IMR-90 (cell line): Measurements from ENCODE around the gene MYPN. TPM values are rescaled to one million over a fixed set of nuclear protein-coding genes. Genes with fewer than 3 reads are reported as not detected.

Source experiments
- ATAC-seq: fragments of 200-7000 bp; cut with Tn5 transposase; 2 replicates; pipeline ENCODE4 v1.9.1; 2020; ENCODE audit warnings: low read depth, mild to moderate bottlenecking, moderate library complexity
- BruUV-seq: library from RNA; stranded (reverse); fragments of 400-500 nt; replicated peaks from 2 replicates; lab custom pipeline; 2021; lab: Mats Ljungman, UMichigan
- CTCF ChIA-PET: fragments of 300-600 bp; formaldehyde crosslinking; extraction: SDS; loops from one replicate; lab custom pipeline; 2021; ENCODE audit warnings: antibody characterized with exemption; lab: Yijun Ruan, JAX
- POLR2A ChIA-PET: fragments of 300-600 bp; sonication (Branson Sonifier 250); formaldehyde crosslinking; loops from one replicate; lab custom pipeline; 2022; ENCODE audit warnings: antibody characterized with exemption; ENCODE audit not compliant: unreplicated experiment; lab: Charles Lee
- DNase-seq: peaks from one replicate; pipeline ENCODE4 v3.0.0; 2013
- H2AFZ ChIP-seq: replicated peaks from 2 replicates; pipeline ENCODE3; 2013; ENCODE audit warnings: low read length, mild to moderate bottlenecking; ENCODE audit not compliant: poor library complexity
- H2AK5ac ChIP-seq: 2 replicates; pipeline ENCODE4 v1.6.1; 2013; ENCODE audit warnings: low read depth, low read length, inconsistent platforms
- H2AK9ac ChIP-seq: replicated peaks from 2 replicates; pipeline ENCODE3; 2013; ENCODE audit warnings: mild to moderate bottlenecking, low read depth, low read length, moderate library complexity; ENCODE audit not compliant: poor library complexity
- H2BK120ac ChIP-seq: 2 replicates; pipeline ENCODE4 v1.6.1; 2013; ENCODE audit warnings: low read depth, low read length, inconsistent platforms
- H2BK15ac ChIP-seq: 3 replicates; pipeline ENCODE4 v1.6.1; 2013; ENCODE audit warnings: low read depth, low read length, inconsistent platforms
- H2BK20ac ChIP-seq: 2 replicates; pipeline ENCODE4 v1.6.1; 2013; ENCODE audit warnings: low read depth, mild to moderate bottlenecking, inconsistent platforms, low read length, moderate library complexity
- H2BK5ac ChIP-seq: 2 replicates; pipeline ENCODE4 v1.6.1; 2013; ENCODE audit warnings: mild to moderate bottlenecking, low read depth, low read length, inconsistent platforms; ENCODE audit not compliant: poor library complexity, severe bottlenecking
- H3K14ac ChIP-seq: replicated peaks from 2 replicates; pipeline ENCODE4 v1.6.1; 2013; ENCODE audit warnings: low read depth, low read length, inconsistent platforms
- H3K18ac ChIP-seq: 2 replicates; pipeline ENCODE4 v1.6.1; 2013; ENCODE audit warnings: low read depth, low read length, control low read depth
- H3K23ac ChIP-seq: 2 replicates; pipeline ENCODE4 v1.6.1; 2013; ENCODE audit warnings: low read depth, low read length, inconsistent platforms
- H3K27ac ChIP-seq: 2 replicates; pipeline ENCODE4 v1.5.1; 2013; ENCODE audit warnings: mild to moderate bottlenecking, control low read depth, low read length; ENCODE audit not compliant: insufficient read depth
- H3K27me3 ChIP-seq: 2 replicates; pipeline ENCODE4 v1.6.1; 2013; ENCODE audit warnings: low read length; ENCODE audit not compliant: control insufficient read depth, insufficient read depth
- H3K36me3 ChIP-seq: 2 replicates; pipeline ENCODE4 v1.6.1; 2013; ENCODE audit warnings: low read length, mixed read lengths; ENCODE audit not compliant: control insufficient read depth, insufficient read depth
- H3K4ac ChIP-seq: 2 replicates; pipeline ENCODE4 v1.6.1; 2013; ENCODE audit warnings: low read depth, low read length, inconsistent platforms
- H3K4me1 ChIP-seq: 2 replicates; pipeline ENCODE4 v1.6.1; 2013; ENCODE audit warnings: low read length, mixed read lengths; ENCODE audit not compliant: control insufficient read depth, insufficient read depth
- H3K4me2 ChIP-seq: 2 replicates; pipeline ENCODE4 v1.6.1; 2013; ENCODE audit warnings: low read depth, mild to moderate bottlenecking, control low read depth, low read length, moderate library complexity
- H3K4me3 ChIP-seq: 2 replicates; pipeline ENCODE4 v1.5.1; 2013; ENCODE audit warnings: low read depth, mild to moderate bottlenecking, control low read depth, low read length, moderate library complexity; ENCODE audit not compliant: insufficient read depth
- H3K56ac ChIP-seq: 2 replicates; pipeline ENCODE4 v1.6.1; 2013; ENCODE audit warnings: low read length, inconsistent platforms; ENCODE audit not compliant: insufficient read depth; ENCODE audit errors: extremely low read depth
- H3K79me1 ChIP-seq, 2 experiments: 2 replicates each; pipeline ENCODE4 v1.6.1; 2013; ENCODE audit warnings: low read length in 2 of 2, inconsistent platforms in 1 of 2, low read depth in 1 of 2
- H3K9ac ChIP-seq: 2 replicates; pipeline ENCODE4 v1.6.1; 2013; ENCODE audit warnings: low read depth, low read length, control low read depth
- H3K9me1 ChIP-seq: 2 replicates; pipeline ENCODE4 v1.6.1; 2013; ENCODE audit warnings: low read length, inconsistent platforms; ENCODE audit not compliant: insufficient read depth
- H3K9me3 ChIP-seq: 2 replicates; pipeline ENCODE4 v1.6.1; 2013; ENCODE audit warnings: low read length; ENCODE audit not compliant: control insufficient read depth, insufficient read depth
- H4K20me1 ChIP-seq: 2 replicates; pipeline ENCODE4 v1.6.1; 2013; ENCODE audit warnings: low read length, inconsistent platforms; ENCODE audit not compliant: insufficient read depth
- H4K5ac ChIP-seq: 2 replicates; pipeline ENCODE4 v1.6.1; 2013; ENCODE audit warnings: mild to moderate bottlenecking, low read depth, low read length, control low read depth
- H4K8ac ChIP-seq, 2 experiments: 2 replicates each; pipeline ENCODE4 v1.6.1; 2013; ENCODE audit warnings: low read depth in 2 of 2, low read length in 2 of 2, control low read depth in 1 of 2, inconsistent platforms in 1 of 2
- H4K91ac ChIP-seq: 2 replicates; pipeline ENCODE4 v1.6.1; 2013; ENCODE audit warnings: low read depth, low read length, inconsistent platforms; ENCODE audit not compliant: insufficient read depth
- BHLHE40 ChIP-seq: fragments of 150-350 bp; IDR thresholded peaks from 2 replicates; pipeline ENCODE4 v1.6.1; 2016; ENCODE audit warnings: mild to moderate bottlenecking, low read depth, low read length
- CEBPB ChIP-seq: IDR thresholded peaks from 2 replicates; pipeline ENCODE4 v1.6.1; 2012; ENCODE audit warnings: low read depth, low read length, improper control_type of control experiment
- CHD1 ChIP-seq: IDR thresholded peaks from 2 replicates; pipeline ENCODE4 v1.6.1; 2012; ENCODE audit warnings: low read depth, low read length, improper control_type of control experiment
- FOS ChIP-seq: fragments of 150-350 bp; IDR thresholded peaks from 2 replicates; pipeline ENCODE4 v1.6.1; 2016; ENCODE audit warnings: low read depth, low read length
- MAFK ChIP-seq: IDR thresholded peaks from 2 replicates; pipeline ENCODE4 v1.6.1; 2012; ENCODE audit warnings: low read depth, low read length, improper control_type of control experiment
- MXI1 ChIP-seq: IDR thresholded peaks from 2 replicates; pipeline ENCODE4 v1.6.1; 2012; ENCODE audit warnings: low read depth, mild to moderate bottlenecking, low read length, moderate library complexity, borderline replicate concordance
- NFE2L2 ChIP-seq: fragments of 150-350 bp; IDR thresholded peaks from 2 replicates; pipeline ENCODE4 v1.6.1; 2016; ENCODE audit warnings: low read depth, mild to moderate bottlenecking, low read length
- POLR2A ChIP-seq: IDR thresholded peaks from 2 replicates; pipeline ENCODE4 v1.6.1; 2012; ENCODE audit warnings: mild to moderate bottlenecking, low read depth, low read length
- RAD21 ChIP-seq: IDR thresholded peaks from 2 replicates; pipeline ENCODE4 v1.6.1; 2012; ENCODE audit warnings: low read length, improper control_type of control experiment
- RCOR1 ChIP-seq: IDR thresholded peaks from 2 replicates; pipeline ENCODE4 v1.6.1; 2012; ENCODE audit warnings: mild to moderate bottlenecking, low read length, improper control_type of control experiment; ENCODE audit not compliant: insufficient replicate concordance
- RFX5 ChIP-seq: IDR thresholded peaks from 2 replicates; pipeline ENCODE4 v1.8.0; 2012; ENCODE audit warnings: low read depth, mild to moderate bottlenecking, low read length, moderate library complexity
- SMC3 ChIP-seq: fragments of 150-350 bp; IDR thresholded peaks from 2 replicates; pipeline ENCODE4 v1.6.1; 2016; ENCODE audit warnings: low read depth, mild to moderate bottlenecking, antibody characterized with exemption, low read length, moderate library complexity
- WGBS, 2 experiments: methylation state at CpG; one replicate each; pipeline versions ENCODE4 v1.1.5 to v1.1.7; 2013; ENCODE audit warnings: missing lambda C conversion rate in 2 of 2; ENCODE audit not compliant: insufficient read length in 1 of 2; ENCODE audit errors: extremely low coverage in 2 of 2; 5-methylcytosine and 5-hydroxymethylcytosine counted together
- dilution Hi-C: fragments of 300-500 bp; cut with HindIII; formaldehyde crosslinking; loops from one replicate; pipeline ENCODE4 v1.14.3; 2018; ENCODE audit warnings: low sequenced_read_pairs; ENCODE audit not compliant: unreplicated experiment
- in situ Hi-C: fragments of 300-500 bp; cut with MboI; formaldehyde crosslinking; loops from 3 replicates; pipeline ENCODE4 v1.14.3; 2019; ENCODE audit warnings: low sequenced_read_pairs, inconsistent platforms, mixed read lengths
- intact Hi-C: fragments of 100-400 bp; cut with micrococcal nuclease; formaldehyde crosslinking; loops from 2 replicates; pipeline ENCODE4 v1.10.0; 2022
- polyA plus RNA-seq, 3 experiments: library from polyadenylated mRNA; depleted of rRNA; stranded (reverse); fragments of >200 nt; gene quantifications; 2 replicates each; pipeline ENCODE4 v1.2.3, GENCODE V29; 2012; ENCODE audit warnings: low replicate concordance in 1 of 3
- total RNA-seq: library from RNA; depleted of rRNA; stranded (reverse); fragments of >200 nt; gene quantifications from 2 replicates; pipeline ENCODE4 v1.2.3, GENCODE V29; 2012
- TF ChIP-seq, protein P1 (sequence below): conservative IDR thresholded peaks from 2 replicates; pipeline ENCODE4 v1.5.1; 2012; ENCODE audit warnings: mild to moderate bottlenecking, low read depth, low read length, improper control_type of control experiment
- TF ChIP-seq, protein P2 (sequence below): fragments of 150-350 bp; IDR thresholded peaks from 2 replicates; pipeline ENCODE4 v1.6.1; 2016; ENCODE audit warnings: low read depth, mild to moderate bottlenecking, low read length, moderate library complexity, borderline replicate concordance
- TF ChIP-seq, protein P3 (sequence below): fragments of 150-350 bp; IDR thresholded peaks from 2 replicates; pipeline ENCODE4 v1.6.1; 2017; ENCODE audit warnings: mild to moderate bottlenecking, antibody characterized with exemption, low read length, low read depth

The MYPN gene
- total and polyA plus RNA-seq, 2 of the 4 experiments (the other 2 are of a cell fraction): 7.8 to 13.1 TPM

DNA sequence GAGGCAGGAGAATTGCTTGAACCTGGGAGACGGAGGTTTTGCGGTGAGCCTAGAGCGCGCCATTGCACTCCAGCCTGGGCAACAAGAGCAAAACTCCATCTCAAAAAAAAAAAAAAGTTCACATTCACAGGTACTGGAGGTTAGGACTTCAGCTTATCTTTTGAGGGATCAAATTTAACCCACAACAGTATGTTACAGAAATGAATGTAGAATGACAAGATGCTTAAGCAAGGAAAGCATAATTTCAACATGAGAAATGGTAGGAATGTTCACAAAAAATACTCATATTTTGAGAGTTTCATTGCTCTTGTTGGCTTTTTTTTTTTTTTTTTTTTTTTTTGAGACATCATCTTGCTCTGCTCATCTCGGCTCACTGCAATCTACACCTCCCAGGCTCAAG, 32.3 kb upstream of the MYPN start:
- H3K23ac ChIP-seq: no peak overlapping the region
- no peak overlapping the region for H3K4me3 ChIP-seq
- no peak overlapping the region for H4K5ac ChIP-seq
- no peak overlapping the region for H3K9ac ChIP-seq
- no peak overlapping the region for H3K56ac ChIP-seq
- H3K18ac ChIP-seq: no peak overlapping the region
- H3K4me1 ChIP-seq: peaks cover 2% of the 10 kb centered on the region
- H3K14ac ChIP-seq: no peak overlapping the region
- H2BK15ac ChIP-seq: no peak overlapping the region
- in situ Hi-C loops: no loop called here
- no peaks in the 10 kb centered on the region for H3K9me1 ChIP-seq
- intact Hi-C loops: loop anchor here (10.0 kb wide), 1 partner anchor 258 kb away; the partner anchor contains the start of genes HNRNPH3 and PBLD
- ChIA-PET CTCF (no interaction called here), POLR2A (no interaction called here)
- no peak for ATAC-seq
- DNase-seq: no peak
- H3K4me2 ChIP-seq: no peak overlapping the region
- H3K27ac ChIP-seq: no peak overlapping the region
- TF ChIP-seq, protein P1, sequence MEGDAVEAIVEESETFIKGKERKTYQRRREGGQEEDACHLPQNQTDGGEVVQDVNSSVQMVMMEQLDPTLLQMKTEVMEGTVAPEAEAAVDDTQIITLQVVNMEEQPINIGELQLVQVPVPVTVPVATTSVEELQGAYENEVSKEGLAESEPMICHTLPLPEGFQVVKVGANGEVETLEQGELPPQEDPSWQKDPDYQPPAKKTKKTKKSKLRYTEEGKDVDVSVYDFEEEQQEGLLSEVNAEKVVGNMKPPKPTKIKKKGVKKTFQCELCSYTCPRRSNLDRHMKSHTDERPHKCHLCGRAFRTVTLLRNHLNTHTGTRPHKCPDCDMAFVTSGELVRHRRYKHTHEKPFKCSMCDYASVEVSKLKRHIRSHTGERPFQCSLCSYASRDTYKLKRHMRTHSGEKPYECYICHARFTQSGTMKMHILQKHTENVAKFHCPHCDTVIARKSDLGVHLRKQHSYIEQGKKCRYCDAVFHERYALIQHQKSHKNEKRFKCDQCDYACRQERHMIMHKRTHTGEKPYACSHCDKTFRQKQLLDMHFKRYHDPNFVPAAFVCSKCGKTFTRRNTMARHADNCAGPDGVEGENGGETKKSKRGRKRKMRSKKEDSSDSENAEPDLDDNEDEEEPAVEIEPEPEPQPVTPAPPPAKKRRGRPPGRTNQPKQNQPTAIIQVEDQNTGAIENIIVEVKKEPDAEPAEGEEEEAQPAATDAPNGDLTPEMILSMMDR: no peak
- no peak for TF ChIP-seq CEBPB
- no peak for TF ChIP-seq RFX5
- TF ChIP-seq NFE2L2: no peak
- TF ChIP-seq, protein P2, sequence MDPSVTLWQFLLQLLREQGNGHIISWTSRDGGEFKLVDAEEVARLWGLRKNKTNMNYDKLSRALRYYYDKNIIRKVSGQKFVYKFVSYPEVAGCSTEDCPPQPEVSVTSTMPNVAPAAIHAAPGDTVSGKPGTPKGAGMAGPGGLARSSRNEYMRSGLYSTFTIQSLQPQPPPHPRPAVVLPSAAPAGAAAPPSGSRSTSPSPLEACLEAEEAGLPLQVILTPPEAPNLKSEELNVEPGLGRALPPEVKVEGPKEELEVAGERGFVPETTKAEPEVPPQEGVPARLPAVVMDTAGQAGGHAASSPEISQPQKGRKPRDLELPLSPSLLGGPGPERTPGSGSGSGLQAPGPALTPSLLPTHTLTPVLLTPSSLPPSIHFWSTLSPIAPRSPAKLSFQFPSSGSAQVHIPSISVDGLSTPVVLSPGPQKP: no peak
- no peak for TF ChIP-seq RAD21
- TF ChIP-seq RCOR1: no peak
- no peak for TF ChIP-seq BHLHE40
- no peak for TF ChIP-seq MAFK
- no peak for TF ChIP-seq SMC3
- TF ChIP-seq, protein P3, sequence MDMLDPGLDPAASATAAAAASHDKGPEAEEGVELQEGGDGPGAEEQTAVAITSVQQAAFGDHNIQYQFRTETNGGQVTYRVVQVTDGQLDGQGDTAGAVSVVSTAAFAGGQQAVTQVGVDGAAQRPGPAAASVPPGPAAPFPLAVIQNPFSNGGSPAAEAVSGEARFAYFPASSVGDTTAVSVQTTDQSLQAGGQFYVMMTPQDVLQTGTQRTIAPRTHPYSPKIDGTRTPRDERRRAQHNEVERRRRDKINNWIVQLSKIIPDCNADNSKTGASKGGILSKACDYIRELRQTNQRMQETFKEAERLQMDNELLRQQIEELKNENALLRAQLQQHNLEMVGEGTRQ: no peak
- no peak for TF ChIP-seq MXI1
- TF ChIP-seq POLR2A: no peak
- TF ChIP-seq FOS: no peak
- no peak for TF ChIP-seq CHD1
- no peak overlapping the region for H2BK20ac ChIP-seq
- no peak overlapping the region for H2BK120ac ChIP-seq
- H3K79me1 ChIP-seq: peaks cover 4 to 6% of the 10 kb centered on the region in 2 experiments; a peak in 3 of 4 replicates
- peak overlapping the region; percentile 9; the same call in 1 of the 2 replicates for H2AK5ac ChIP-seq
- no peak overlapping the region for H2BK5ac ChIP-seq
- WGBS, 2 experiments: no CpG with 5 or more reads among the region's 5 CpGs
- H2AK9ac ChIP-seq: no peak overlapping the region
- no peak overlapping the region for H2AFZ ChIP-seq
- no peak overlapping the region for H4K91ac ChIP-seq
- no peaks in the 10 kb centered on the region; the same call in 1 of the 2 replicates for H3K36me3 ChIP-seq
- no TSS peak for BruUV-seq
- H3K4ac ChIP-seq: no peak overlapping the region
- H3K27me3 ChIP-seq: no peaks in the 10 kb centered on the region
- dilution Hi-C loops: no loop called here
- peaks cover 7% of the 10 kb centered on the region for H4K20me1 ChIP-seq
- H4K8ac ChIP-seq: no peak overlapping the region
- no peaks in the 10 kb centered on the region for H3K9me3 ChIP-seq
